SK-N-MC (cell line): ENCODE measurements around the gene ASPM.

ENCODE experiments used
- EZH2 ChIP-seq: fragments of 200-600 bp; sonication (generic); IDR thresholded peaks from one replicate; pipeline ENCODE4 v1.6.1; 2017; ENCODE audit warnings: antibody characterized with exemption
- FOXP2 ChIP-seq: optimal IDR thresholded peaks from 2 replicates; pipeline ENCODE3; 2011; ENCODE audit warnings: mild to moderate bottlenecking, moderate library complexity; ENCODE audit not compliant: insufficient read depth; ENCODE audit errors: extremely low read length, control extremely low read depth
- POLR2AphosphoS5 ChIP-seq: IDR thresholded peaks from 2 replicates; pipeline ENCODE4 v1.6.1; 2012; ENCODE audit warnings: mild to moderate bottlenecking, low read depth, low read length, borderline replicate concordance

DNA sequence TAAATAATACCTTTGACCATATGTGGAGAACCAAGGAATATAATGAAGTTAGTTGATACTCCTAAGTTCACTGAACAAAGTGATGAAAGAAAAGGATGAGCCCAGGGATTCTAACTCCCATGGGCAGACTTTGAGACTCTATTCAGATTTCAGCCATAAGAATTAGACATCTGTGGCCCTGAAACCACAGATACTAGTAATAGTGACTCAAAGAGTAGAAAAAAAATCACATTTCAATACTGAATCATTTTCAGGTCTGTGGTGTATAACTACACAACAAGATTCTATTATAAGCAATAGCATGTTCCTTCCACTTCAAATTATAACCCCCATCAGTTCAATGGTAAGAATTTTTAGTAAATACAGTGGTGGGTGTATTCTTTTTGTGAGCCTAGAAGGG is 63.0 kb downstream of the ASPM start:
- TF ChIP-seq POLR2AphosphoS5, result no peak
- TF ChIP-seq EZH2, result no peak
- no peak for TF ChIP-seq FOXP2
